Upper lobe of left lung (tissue), 6 donors: Measurements from ENCODE around the gene LGR4. TPM values are rescaled to one million over a fixed set of nuclear protein-coding genes. Genes with fewer than 3 reads are reported as not detected.

Experiments used
- ATAC-seq, 2 donors: fragments of 200-7000 bp; cut with Tn5 transposase; one replicate each; pipeline ENCODE4 v1.9.1; 2022; ENCODE audit warnings: mild to moderate bottlenecking in 2 of 2, moderate library complexity in 2 of 2; ENCODE audit not compliant: low FRiP score in 2 of 2
- DNase-seq, 2 donors: peaks; one replicate each; pipeline ENCODE4 v3.0.0-alpha.2; 2019 to 2020
- H3K27ac ChIP-seq, 4 donors: fragments of 200-600 bp; sonication (generic); one replicate each; pipeline ENCODE4 v1.5.1; 2016 to 2019
- H3K27me3 ChIP-seq, 4 donors: fragments of 200-600 bp; sonication (generic); one replicate each; pipeline ENCODE4 v1.5.1; 2017 to 2019
- H3K36me3 ChIP-seq, 4 donors: fragments of 200-600 bp; sonication (generic); one replicate each; pipeline ENCODE4 v1.5.1; 2016 to 2019
- H3K4me1 ChIP-seq, 4 donors: fragments of 200-600 bp; sonication (generic); one replicate each; pipeline ENCODE4 v1.5.1; 2018 to 2019
- H3K4me3 ChIP-seq, 4 donors: fragments of 200-600 bp; sonication (generic); one replicate each; pipeline ENCODE4 v1.5.1; 2017 to 2019; ENCODE audit warnings: mild to moderate bottlenecking in 2 of 4, moderate library complexity in 1 of 4
- H3K9me3 ChIP-seq, 4 donors: fragments of 200-600 bp; sonication (generic); one replicate each; pipeline ENCODE4 v1.5.1; 2018 to 2019
- EP300 ChIP-seq, 4 donors: sonication (generic); formaldehyde crosslinking; IDR thresholded peaks; one replicate each; pipeline ENCODE4 v1.5.1; 2017; ENCODE audit warnings: antibody characterized with exemption in 4 of 4, control low read depth in 2 of 4
- POLR2A ChIP-seq, 4 donors: fragments of 450-650 bp; IDR thresholded peaks; one replicate each; pipeline ENCODE4 v1.5.1; 2016 to 2017; ENCODE audit warnings: antibody characterized with exemption in 4 of 4, mild to moderate bottlenecking in 2 of 4
- POLR2AphosphoS5 ChIP-seq, 2 donors: sonication (generic); formaldehyde crosslinking; IDR thresholded peaks; one replicate each; pipeline ENCODE4 v1.5.1; 2017; ENCODE audit warnings: antibody characterized with exemption in 2 of 2
- WGBS, 2 donors: methylation state at CpG; one replicate each; pipeline ENCODE4 v1.1.5; 2017 to 2018; 5-methylcytosine and 5-hydroxymethylcytosine counted together
- total RNA-seq, 6 donors: library from RNA; depleted of rRNA in 4 of 6; stranded (reverse); fragments of >200 nt in 4 of 6; gene quantifications; one replicate each; pipeline versions ENCODE4 v1.1.0 to v1.2.1, GENCODE V29; 2016 to 2021
- TF ChIP-seq, protein P1 (sequence below), 6 experiments: fragments of 450-650 bp in 4 of 6; fragments of 200-600 bp in 2 of 6; sonication (generic) in 2 of 6; IDR thresholded peaks; one replicate each; pipeline ENCODE4 v1.5.1; 2016 to 2019; ENCODE audit warnings: antibody characterized with exemption in 6 of 6
- donor health status: DM: no; HTN: no; CAD: no; lungs with moderate emphysema.
- donor health status: DM: no; HTN: yes; CAD: no; lungs with severe emphysema.

LGR4 gene
- total RNA-seq, 6 donors from 2014 or later: 3.1 to 20.2 (median 6.0) TPM

DNA sequence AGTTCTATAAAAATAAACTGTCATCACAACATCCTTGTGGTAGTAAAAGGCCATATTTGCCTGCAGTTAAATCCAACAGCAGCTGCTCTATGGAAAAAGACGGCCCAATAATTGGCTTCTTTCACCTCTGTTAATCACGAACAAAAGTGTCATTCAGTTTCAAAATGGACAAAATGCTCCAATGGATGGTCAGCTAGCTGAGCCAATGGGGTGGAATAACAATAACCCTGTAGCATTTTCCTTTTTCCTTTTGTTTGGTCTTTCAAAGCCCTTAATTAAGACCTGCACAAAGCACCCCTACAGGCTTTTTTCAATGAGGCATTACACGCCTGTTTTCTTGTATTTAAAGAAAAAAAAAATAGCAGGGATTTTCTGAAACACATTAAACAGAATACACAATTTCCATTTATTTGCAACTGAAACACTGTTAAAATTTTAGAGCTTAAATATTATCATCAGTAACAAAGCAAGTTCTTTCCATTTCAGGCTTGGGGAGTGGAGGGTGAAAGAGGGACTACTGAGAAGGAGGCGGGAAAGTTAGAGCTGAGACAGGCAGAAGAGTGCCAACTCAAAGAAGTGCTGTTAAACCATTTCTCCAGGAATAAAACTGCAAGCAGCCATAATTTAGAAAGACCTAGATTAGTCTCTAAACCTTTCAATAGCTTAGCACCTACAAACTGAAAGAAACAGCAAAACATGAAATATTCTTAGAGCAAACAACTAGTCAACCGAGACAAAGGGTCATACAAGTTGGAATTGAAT is 28.7 kb downstream of the LGR4 start:
- H3K36me3 ChIP-seq: no peaks in the 10 kb centered on the region
- H3K27me3 ChIP-seq: no peaks in the 10 kb centered on the region
- ATAC-seq: no peak
- no peak overlapping the region for H3K4me3 ChIP-seq
- H3K27ac ChIP-seq: no peak overlapping the region
- TF ChIP-seq EP300 (IDR thresholded peaks at IDR 0.05): no peak
- no peak for TF ChIP-seq POLR2AphosphoS5 (IDR thresholded peaks at IDR 0.05)
- TF ChIP-seq, protein P1, sequence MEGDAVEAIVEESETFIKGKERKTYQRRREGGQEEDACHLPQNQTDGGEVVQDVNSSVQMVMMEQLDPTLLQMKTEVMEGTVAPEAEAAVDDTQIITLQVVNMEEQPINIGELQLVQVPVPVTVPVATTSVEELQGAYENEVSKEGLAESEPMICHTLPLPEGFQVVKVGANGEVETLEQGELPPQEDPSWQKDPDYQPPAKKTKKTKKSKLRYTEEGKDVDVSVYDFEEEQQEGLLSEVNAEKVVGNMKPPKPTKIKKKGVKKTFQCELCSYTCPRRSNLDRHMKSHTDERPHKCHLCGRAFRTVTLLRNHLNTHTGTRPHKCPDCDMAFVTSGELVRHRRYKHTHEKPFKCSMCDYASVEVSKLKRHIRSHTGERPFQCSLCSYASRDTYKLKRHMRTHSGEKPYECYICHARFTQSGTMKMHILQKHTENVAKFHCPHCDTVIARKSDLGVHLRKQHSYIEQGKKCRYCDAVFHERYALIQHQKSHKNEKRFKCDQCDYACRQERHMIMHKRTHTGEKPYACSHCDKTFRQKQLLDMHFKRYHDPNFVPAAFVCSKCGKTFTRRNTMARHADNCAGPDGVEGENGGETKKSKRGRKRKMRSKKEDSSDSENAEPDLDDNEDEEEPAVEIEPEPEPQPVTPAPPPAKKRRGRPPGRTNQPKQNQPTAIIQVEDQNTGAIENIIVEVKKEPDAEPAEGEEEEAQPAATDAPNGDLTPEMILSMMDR (IDR thresholded peaks at IDR 0.05): no peak
- TF ChIP-seq POLR2A (IDR thresholded peaks at IDR 0.05): no peak
- no peaks in the 10 kb centered on the region for H3K4me1 ChIP-seq
- 79 to 85% methylated on average over 5 of the region's 5 CpGs for WGBS, 2 donors
- no peaks in the 10 kb centered on the region for H3K9me3 ChIP-seq
- no peak for DNase-seq

DNA sequence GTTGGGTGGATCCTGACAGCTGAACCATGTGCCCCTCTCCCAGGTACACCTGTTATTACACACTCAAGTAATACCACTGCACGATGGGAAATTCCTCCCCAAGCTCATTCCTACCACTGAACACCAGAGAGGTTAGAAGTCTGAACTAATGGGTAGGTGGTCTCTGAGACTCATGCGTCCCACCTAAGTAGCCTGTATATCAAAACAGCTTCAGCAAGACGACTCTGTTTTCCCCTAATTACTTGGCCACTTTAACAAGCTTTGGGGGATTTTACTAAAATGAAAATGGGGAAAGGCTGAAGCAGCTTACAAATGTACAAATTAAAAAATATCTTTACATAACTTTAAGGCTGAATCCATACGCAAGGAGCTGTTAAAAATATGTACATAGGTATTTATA is 29.4 kb downstream of the LGR4 start:
- WGBS, 2 donors: 83 to 85% methylated on average over 4 of the region's 4 CpGs
- Histone ChIP-seq H3K4me3 (no peak overlapping the region), H3K36me3 (no peaks in the 10 kb centered on the region), H3K27me3 (no peaks in the 10 kb centered on the region), H3K27ac (no peak overlapping the region), H3K4me1 (no peaks in the 10 kb centered on the region), H3K9me3 (no peaks in the 10 kb centered on the region)
- TF ChIP-seq, protein P1 (IDR thresholded peaks at IDR 0.05): no peak
- TF ChIP-seq POLR2AphosphoS5 (IDR thresholded peaks at IDR 0.05) (no peak), POLR2A (IDR thresholded peaks at IDR 0.05) (no peak), EP300 (IDR thresholded peaks at IDR 0.05) (no peak)
- no peak for ATAC-seq
- no peak for DNase-seq

DNA sequence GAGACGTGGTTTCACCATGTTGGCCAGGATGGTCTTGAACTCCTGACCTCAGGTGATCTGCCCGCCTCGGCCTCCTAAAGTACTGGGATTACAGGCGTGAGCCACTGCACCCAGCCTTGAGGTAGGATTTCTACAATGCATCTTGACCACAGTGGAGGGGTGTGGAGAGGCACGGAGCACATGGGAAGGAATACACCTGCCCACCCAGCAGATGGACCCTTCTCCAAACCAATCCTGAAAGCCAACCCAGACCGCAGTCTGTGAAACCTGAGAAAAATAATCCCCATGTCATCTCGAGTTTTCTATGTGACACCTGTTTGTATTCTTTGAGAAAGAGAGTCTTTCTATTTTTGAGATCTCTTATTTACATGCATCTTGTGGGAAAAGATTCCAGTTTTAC is 32.5 kb downstream of the LGR4 start:
- no peaks in the 10 kb centered on the region for H3K27me3 ChIP-seq
- ATAC-seq (no peak), DNase-seq (no peak)
- TF ChIP-seq EP300 (IDR thresholded peaks at IDR 0.05) (no peak), POLR2A (IDR thresholded peaks at IDR 0.05) (no peak), POLR2AphosphoS5 (IDR thresholded peaks at IDR 0.05) (no peak)
- TF ChIP-seq, protein P1 (IDR thresholded peaks at IDR 0.05): no peak
- no peaks in the 10 kb centered on the region for H3K4me1 ChIP-seq
- no peak overlapping the region for H3K27ac ChIP-seq
- 93 to 95% methylated on average over 7 of the region's 7 CpGs for WGBS, 2 donors
- no peaks in the 10 kb centered on the region for H3K36me3 ChIP-seq
- no peaks in the 10 kb centered on the region for H3K9me3 ChIP-seq
- no peak overlapping the region for H3K4me3 ChIP-seq

DNA sequence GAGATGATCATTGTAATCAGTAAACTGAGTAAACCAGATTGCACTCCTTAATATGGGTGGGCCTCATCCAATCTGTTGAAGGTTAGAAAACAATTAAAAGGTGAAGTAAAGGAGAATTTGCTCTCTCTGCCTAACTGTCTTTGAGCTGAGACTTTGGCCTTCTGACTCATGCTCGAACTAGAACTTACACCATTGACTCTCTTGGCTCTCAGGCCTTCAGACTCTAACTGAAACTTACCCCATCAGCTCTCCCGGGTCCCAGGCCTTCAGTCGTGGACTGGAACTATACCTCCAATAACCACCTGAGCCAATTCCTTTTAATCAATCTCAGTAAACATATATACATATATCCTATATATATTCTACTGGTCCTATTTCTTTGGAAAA is 34.0 kb downstream of the LGR4 start:
- no peaks in the 10 kb centered on the region for H3K36me3 ChIP-seq
- no peak overlapping the region for H3K4me3 ChIP-seq
- DNase-seq (no peak), ATAC-seq (no peak)
- TF ChIP-seq POLR2A (IDR thresholded peaks at IDR 0.05): no peak
- no peak for TF ChIP-seq POLR2AphosphoS5 (IDR thresholded peaks at IDR 0.05)
- H3K27me3 ChIP-seq: no peaks in the 10 kb centered on the region
- no peaks in the 10 kb centered on the region for H3K9me3 ChIP-seq
- H3K27ac ChIP-seq: no peak overlapping the region
- no peaks in the 10 kb centered on the region for H3K4me1 ChIP-seq
- 89% methylated on average over 3 of the region's 3 CpGs for WGBS, 2 donors

DNA sequence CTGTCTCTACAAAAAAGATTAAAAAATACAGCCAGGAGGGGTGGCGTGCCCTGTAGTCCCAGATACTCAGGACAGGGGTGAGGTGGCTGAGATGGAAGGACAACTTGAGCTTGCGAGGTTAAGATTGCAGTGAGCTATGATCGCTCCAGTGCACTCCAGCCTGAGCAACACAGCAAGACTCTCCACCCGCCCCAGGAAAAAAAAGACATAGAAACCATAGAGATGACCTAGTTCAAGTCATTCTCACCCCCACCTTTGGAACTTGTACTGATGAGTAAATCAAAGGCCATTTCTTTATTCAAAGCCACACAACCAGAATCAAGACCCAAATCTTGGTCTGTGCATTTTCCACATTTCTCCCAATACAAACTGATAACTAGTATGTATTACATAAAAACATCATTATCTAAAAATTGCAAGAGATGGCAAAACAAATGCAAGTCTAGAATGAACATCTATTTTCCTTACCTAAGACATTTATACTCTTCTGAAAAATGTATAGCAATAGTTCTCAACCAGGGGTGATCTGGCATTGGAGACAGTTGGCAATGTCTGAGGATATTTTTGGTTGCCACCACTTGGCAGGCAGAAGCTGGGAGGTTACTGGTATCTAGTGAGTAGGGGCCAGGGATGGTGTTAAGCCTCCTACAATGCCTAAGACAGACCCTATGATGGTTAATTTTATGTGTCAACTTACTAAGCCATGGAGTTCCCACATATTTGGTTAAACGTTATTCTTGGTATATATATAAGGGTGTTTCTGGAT is 34.6 kb downstream of the LGR4 start:
- no peaks in the 10 kb centered on the region for H3K27me3 ChIP-seq
- no peaks in the 10 kb centered on the region for H3K36me3 ChIP-seq
- no peaks in the 10 kb centered on the region for H3K4me1 ChIP-seq
- H3K4me3 ChIP-seq: no peak overlapping the region
- ATAC-seq (no peak), DNase-seq (no peak)
- no peaks in the 10 kb centered on the region for H3K9me3 ChIP-seq
- no peak for TF ChIP-seq EP300 (IDR thresholded peaks at IDR 0.05)
- no peak for TF ChIP-seq POLR2A (IDR thresholded peaks at IDR 0.05)
- TF ChIP-seq POLR2AphosphoS5 (IDR thresholded peaks at IDR 0.05): no peak
- TF ChIP-seq, protein P1 (IDR thresholded peaks at IDR 0.05): no peak
- 84 to 90% methylated on average over 5 of the region's 5 CpGs for WGBS, 2 donors
- no peak overlapping the region for H3K27ac ChIP-seq
